Ishikawa (cell line): ENCODE results near the gene RPRD1B.
A peak's percentile ranks its signal among the peaks of the same experiment; 100 is the strongest.

Source experiments
- CEBPB ChIP-seq: IDR thresholded peaks from 2 replicates; pipeline ENCODE4 v1.6.1; 2012
- CREB1 ChIP-seq: IDR thresholded peaks from 2 replicates; pipeline ENCODE4 v1.6.1; 2012; ENCODE audit warnings: low read depth
- EGR1 ChIP-seq: IDR thresholded peaks from 2 replicates; pipeline ENCODE4 v1.6.1; 2012
- EP300 ChIP-seq: IDR thresholded peaks from 2 replicates; pipeline ENCODE4 v1.6.1; 2012; ENCODE audit warnings: borderline replicate concordance
- FOXM1 ChIP-seq: IDR thresholded peaks from 2 replicates; pipeline ENCODE4 v1.6.1; 2012; ENCODE audit warnings: low read depth, borderline replicate concordance
- MAX ChIP-seq: IDR thresholded peaks from 2 replicates; pipeline ENCODE4 v1.6.1; 2012
- NFIC ChIP-seq: IDR thresholded peaks from 2 replicates; pipeline ENCODE4 v1.6.1; 2012
- RAD21 ChIP-seq: IDR thresholded peaks from 2 replicates; pipeline ENCODE4 v1.6.1; 2012; ENCODE audit warnings: low read depth
- REST ChIP-seq: IDR thresholded peaks from 2 replicates; pipeline ENCODE4 v1.6.1; 2012; ENCODE audit warnings: low read depth, mild to moderate bottlenecking
- TAF1 ChIP-seq: IDR thresholded peaks from 2 replicates; pipeline ENCODE4 v1.6.1; 2012; ENCODE audit warnings: low read depth, mild to moderate bottlenecking
- TCF12 ChIP-seq: IDR thresholded peaks from 2 replicates; pipeline ENCODE4 v1.6.1; 2012; ENCODE audit warnings: low read depth
- TEAD4 ChIP-seq: IDR thresholded peaks from 2 replicates; pipeline ENCODE4 v1.6.1; 2012
- USF1 ChIP-seq: IDR thresholded peaks from 2 replicates; pipeline ENCODE4 v1.6.1; 2012
- YY1 ChIP-seq: IDR thresholded peaks from 2 replicates; pipeline ENCODE4 v1.6.1; 2012; ENCODE audit warnings: low read depth
- ZBTB7A ChIP-seq: IDR thresholded peaks from 2 replicates; pipeline ENCODE4 v1.6.1; 2012; ENCODE audit warnings: low read depth

RPRD1B gene

GRCh38 chr20:38033330-38034107, at the start of gene RPRD1B, which contains the start of gene TTI1:
RPRD1B (plus strand) TSS chr20:38033746; CDS start chr20:38033948, 202 bp downstream.
TTI1 (minus strand) TSS chr20:38033456; CDS start chr20:38013816, 19,640 bp downstream.
- peak; percentile 51; the same call in 1 of the 2 replicates for TF ChIP-seq TCF12
- no peak for TF ChIP-seq USF1
- TF ChIP-seq EGR1, result peak; percentile 82
- TF ChIP-seq MAX, result peak; percentile 91
- TF ChIP-seq NFIC, result no peak; the same call in 1 of the 2 replicates
- TF ChIP-seq EP300, result peak; percentile 21; the same call in 1 of the 2 replicates
- TF ChIP-seq YY1, result peak; percentile 97
- TF ChIP-seq RAD21, result no peak
- TF ChIP-seq CREB1, result peak; percentile 94
- TF ChIP-seq TEAD4, result no peak
- peak; percentile 91 for TF ChIP-seq TAF1

- TF ChIP-seq CEBPB (no peak), ZBTB7A (no peak), REST (no peak), TEAD4 (no peak), EGR1 (no peak), TCF12 (no peak), FOXM1 (no peak), EP300 (no peak), TAF1 (no peak), MAX (no peak), CREB1 (no peak), NFIC (no peak), USF1 (no peak), RAD21 (no peak), YY1 (no peak)
These were observed 49.3 kb upstream of the RPRD1B start for GRCh38 chr20:37984018-37984785.

- TF ChIP-seq REST (no peak), RAD21 (no peak), CEBPB (no peak), ZBTB7A (no peak), TEAD4 (no peak), EGR1 (no peak), YY1 (no peak), CREB1 (no peak), MAX (no peak), NFIC (no peak)
These were observed 47.3 kb upstream of the RPRD1B start for GRCh38 chr20:37986044-37986858.

- no peak for TF ChIP-seq MAX
- peak; percentile 65 for TF ChIP-seq NFIC
- no peak for TF ChIP-seq CEBPB
- no peak for TF ChIP-seq RAD21
- 0 out of 2 replicates have a peak, but pooled peaks have one; percentile 8 for TF ChIP-seq TEAD4
- TF ChIP-seq CREB1, result no peak
- no peak for TF ChIP-seq FOXM1
- no peak for TF ChIP-seq TAF1
These were observed 46.5 kb upstream of the RPRD1B start for GRCh38 chr20:37986873-37987601.
